Non-pigmented ciliary epithelial cell (primary cell): Measurements from ENCODE around the gene KRTAP21-3.
"Not testable (repeated sequence)": the region's sequence is repeated elsewhere in the genome, so short reads cannot be mapped to it uniquely, and the experiment has no call there.

Experiments used
- DNase-seq: peaks from one replicate; pipeline ENCODE4 v3.0.0-alpha.2; 2010; ENCODE audit warnings: low read depth

The KRTAP21-3 gene

GRCh38 chr21:30718239-30718909 is at the start of gene KRTAP21-3:
TSS of gene KRTAP21-3 (minus strand) at chr21:30718777. CDS start at chr21:30718759, 18 bp downstream.
- peak; percentile 34 for DNase-seq

GRCh38 chr21:30760776-30761175 is 42.2 kb upstream of the KRTAP21-3 start:
- DNase-seq, result no peak

- DNase-seq, result no peak
These were observed 39.7 kb upstream of the KRTAP21-3 start for GRCh38 chr21:30758306-30758705.

GRCh38 chr21:30755328-30755727 is 36.8 kb upstream of the KRTAP21-3 start, which contains the start of gene KRTAP21-1:
TSS of gene KRTAP21-1 (minus strand) at chr21:30755428. CDS start at chr21:30755378, 50 bp downstream.
- DNase-seq, result not testable (repeated sequence)

- no peak for DNase-seq
These were observed 28.6 kb upstream of the KRTAP21-3 start, which contains the start of gene KRTAP21-2 for GRCh38 chr21:30747159-30747558. TSS of gene KRTAP21-2 (minus strand) at chr21:30747259. CDS start at chr21:30747202, 57 bp downstream.

- no peak for DNase-seq
These were observed 21.9 kb upstream of the KRTAP21-3 start for GRCh38 chr21:30740462-30740861.

GRCh38 chr21:30733026-30733425 is 14.4 kb upstream of the KRTAP21-3 start:
- no peak for DNase-seq

GRCh38 chr21:30726726-30727125 is 8.1 kb upstream of the KRTAP21-3 start:
- DNase-seq, result no peak

- DNase-seq, result no peak
These were observed 824 bp upstream of the KRTAP21-3 start for GRCh38 chr21:30719401-30719800.

GRCh38 chr21:30717105-30717504 is 1.5 kb downstream of the KRTAP21-3 start:
- no peak for DNase-seq

GRCh38 chr21:30714946-30715345 is 3.6 kb downstream of the KRTAP21-3 start:
- DNase-seq, result no peak

GRCh38 chr21:30714456-30714855 is 4.1 kb downstream of the KRTAP21-3 start:
- no peak for DNase-seq

- DNase-seq, result no peak
These were observed 4.8 kb downstream of the KRTAP21-3 start for GRCh38 chr21:30713766-30714165.

- DNase-seq, result no peak
These were observed 8.1 kb downstream of the KRTAP21-3 start for GRCh38 chr21:30710499-30710898.

GRCh38 chr21:30707409-30707808 is 11.2 kb downstream of the KRTAP21-3 start:
- no peak for DNase-seq

- no peak for DNase-seq
These were observed 22.6 kb downstream of the KRTAP21-3 start for GRCh38 chr21:30695956-30696355.

GRCh38 chr21:30689822-30690221 is 28.8 kb downstream of the KRTAP21-3 start:
- DNase-seq, result no peak

GRCh38 chr21:30684506-30684905 is 34.1 kb downstream of the KRTAP21-3 start:
- DNase-seq, result no peak

GRCh38 chr21:30680586-30680985 is 38.0 kb downstream of the KRTAP21-3 start:
- no peak for DNase-seq

- DNase-seq, result no peak
These were observed 41.8 kb downstream of the KRTAP21-3 start for GRCh38 chr21:30676737-30677136.

GRCh38 chr21:30674312-30674711 is 44.3 kb downstream of the KRTAP21-3 start:
- DNase-seq, result no peak

GRCh38 chr21:30672985-30673650 is 45.5 kb downstream of the KRTAP21-3 start:
- no peak for DNase-seq

GRCh38 chr21:30668776-30669175 is 49.8 kb downstream of the KRTAP21-3 start:
- DNase-seq, result no peak
